LNCaP clone FGC (cell line): Measurements from ENCODE around the gene ARID3C.

Source experiments
- DNase-seq: peaks from one replicate; pipeline ENCODE4 v3.0.0-alpha.2; 2011; ENCODE audit warnings: low read depth
- H3K4me3 ChIP-seq: 2 replicates; pipeline ENCODE4 v1.5.1; 2011; ENCODE audit warnings: mild to moderate bottlenecking, low read depth, low read length, control low read depth
- TF ChIP-seq, protein P1 (sequence below): IDR thresholded peaks from 2 replicates; pipeline ENCODE4 v1.5.1; 2012; ENCODE audit warnings: mild to moderate bottlenecking; ENCODE audit not compliant: control insufficient read depth, insufficient read depth; ENCODE audit errors: extremely low read depth

The ARID3C gene

DNA sequence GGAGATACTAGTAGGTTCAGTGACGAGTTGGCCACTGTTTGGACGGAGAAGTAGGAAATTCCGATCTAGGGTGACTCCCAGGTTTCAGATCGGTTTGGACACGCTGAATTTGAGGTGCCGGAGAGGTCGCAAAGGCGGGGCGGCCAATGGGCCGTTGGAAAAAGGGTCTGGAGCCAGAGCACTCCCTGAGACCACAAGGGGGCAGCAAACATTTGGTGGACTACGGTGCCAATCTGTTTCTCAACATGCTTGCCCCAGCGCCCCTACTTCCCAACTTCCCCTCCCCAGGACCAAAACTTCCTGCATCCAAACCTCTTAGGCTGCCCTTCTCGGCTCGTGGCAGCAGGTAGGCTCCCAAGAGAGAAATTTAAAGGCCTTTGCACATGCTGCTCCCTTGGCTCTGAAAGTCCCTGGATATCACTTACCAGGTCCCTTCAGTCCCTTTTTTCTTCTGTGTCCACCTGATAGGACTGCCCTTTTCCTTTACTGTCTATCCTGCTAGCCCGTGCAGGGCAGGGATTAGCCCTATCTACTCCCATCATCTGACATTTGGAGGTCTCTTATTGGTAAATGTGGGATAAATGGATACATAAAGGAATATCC, 16.0 kb downstream of the ARID3C start:
- H3K4me3 ChIP-seq = peak overlapping the region; percentile 97
- DNase-seq = no peak
- TF ChIP-seq, protein P1, sequence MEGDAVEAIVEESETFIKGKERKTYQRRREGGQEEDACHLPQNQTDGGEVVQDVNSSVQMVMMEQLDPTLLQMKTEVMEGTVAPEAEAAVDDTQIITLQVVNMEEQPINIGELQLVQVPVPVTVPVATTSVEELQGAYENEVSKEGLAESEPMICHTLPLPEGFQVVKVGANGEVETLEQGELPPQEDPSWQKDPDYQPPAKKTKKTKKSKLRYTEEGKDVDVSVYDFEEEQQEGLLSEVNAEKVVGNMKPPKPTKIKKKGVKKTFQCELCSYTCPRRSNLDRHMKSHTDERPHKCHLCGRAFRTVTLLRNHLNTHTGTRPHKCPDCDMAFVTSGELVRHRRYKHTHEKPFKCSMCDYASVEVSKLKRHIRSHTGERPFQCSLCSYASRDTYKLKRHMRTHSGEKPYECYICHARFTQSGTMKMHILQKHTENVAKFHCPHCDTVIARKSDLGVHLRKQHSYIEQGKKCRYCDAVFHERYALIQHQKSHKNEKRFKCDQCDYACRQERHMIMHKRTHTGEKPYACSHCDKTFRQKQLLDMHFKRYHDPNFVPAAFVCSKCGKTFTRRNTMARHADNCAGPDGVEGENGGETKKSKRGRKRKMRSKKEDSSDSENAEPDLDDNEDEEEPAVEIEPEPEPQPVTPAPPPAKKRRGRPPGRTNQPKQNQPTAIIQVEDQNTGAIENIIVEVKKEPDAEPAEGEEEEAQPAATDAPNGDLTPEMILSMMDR = peak; percentile 83

DNA sequence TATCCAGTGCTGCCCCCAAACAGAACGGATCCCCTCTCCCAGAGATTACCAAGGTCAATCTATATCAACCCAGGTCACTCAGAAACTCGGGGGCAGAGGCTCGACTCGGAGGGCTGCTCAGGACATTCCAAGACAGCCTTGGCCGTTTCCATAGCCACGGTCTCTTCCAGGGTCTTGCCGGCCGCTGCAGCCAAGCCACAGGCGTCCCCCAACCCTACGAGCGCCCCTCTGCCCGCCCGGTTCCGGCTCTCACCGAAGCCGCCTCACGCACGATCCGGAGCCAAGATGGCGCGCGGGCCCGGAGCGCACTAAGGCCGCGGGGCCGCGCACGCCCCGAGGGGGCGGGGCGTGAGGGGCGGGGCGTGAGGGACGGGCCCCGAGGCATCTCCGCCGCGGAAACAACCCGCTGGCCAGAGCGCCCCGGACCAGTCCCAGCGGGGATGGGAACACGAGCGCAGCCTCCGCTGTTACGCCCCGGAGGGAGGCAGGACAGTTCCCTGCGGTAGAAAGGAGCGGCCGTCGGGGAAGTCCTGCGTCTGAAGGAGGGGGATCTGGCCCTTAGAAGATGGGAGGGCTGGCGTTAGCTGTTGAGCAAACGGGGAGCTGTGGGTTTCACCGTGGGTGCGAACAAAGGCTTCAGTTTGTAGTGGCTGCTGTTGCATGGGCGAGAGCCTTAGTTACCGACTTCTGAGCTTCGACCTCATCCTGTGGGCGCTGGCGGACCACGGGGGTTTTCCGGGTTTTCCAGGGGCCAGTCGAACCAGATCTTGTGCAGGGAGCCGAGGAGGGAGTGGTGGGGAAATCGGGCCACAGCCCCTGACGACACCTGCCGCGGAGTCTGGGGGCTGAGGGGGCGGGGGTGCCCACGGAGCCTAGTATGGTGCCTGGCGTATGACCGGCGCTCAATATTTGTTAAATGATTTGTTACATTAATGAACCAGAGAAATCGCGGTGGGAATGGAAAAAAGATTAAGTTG, 16.8 kb downstream of the ARID3C start, which contains the start of gene RPP25L:
Gene RPP25L, minus strand, starts transcription at position 287 of the 977 bp plus-strand sequence. CDS start 801 bp downstream, outside the sequence.
- peak; percentile 35 for DNase-seq
- TF ChIP-seq, protein P1 = no peak

DNA sequence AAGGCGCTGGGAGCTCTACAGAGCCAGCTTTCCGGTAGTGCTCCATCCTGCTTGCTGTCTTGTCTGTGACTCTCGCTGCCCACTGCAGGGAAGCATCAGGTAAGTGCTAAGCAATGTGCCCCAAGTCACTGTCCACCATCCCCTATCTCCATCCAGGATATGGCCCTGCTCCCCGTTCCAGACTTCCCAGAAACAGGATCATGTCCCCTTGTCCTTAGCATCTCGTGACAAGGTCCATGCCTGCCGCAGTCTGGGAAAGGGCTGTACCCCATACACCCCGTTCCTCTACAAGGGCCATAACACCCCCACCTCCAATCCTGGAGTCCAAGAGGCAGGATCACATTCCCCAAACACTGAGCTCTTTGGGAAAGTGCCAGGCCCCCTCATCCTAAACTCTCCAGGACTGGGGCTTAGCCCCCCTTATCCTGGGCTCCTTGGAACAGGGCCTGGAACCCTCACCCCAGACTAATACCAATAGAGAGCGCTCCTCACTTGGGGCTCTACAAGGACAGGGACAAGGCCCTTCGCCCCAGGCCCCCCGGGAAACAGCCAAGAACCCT, 17.5 kb downstream of the ARID3C start:
- peak overlapping the region; percentile 97 for H3K4me3 ChIP-seq
- TF ChIP-seq, protein P1 = 0 out of 2 replicates have a peak, but pooled peaks have one; percentile 8
- no peak for DNase-seq

More for the DNA sequence above, 16.8 kb downstream of the ARID3C start, which contains the start of gene RPP25L:
- H3K4me3 ChIP-seq = peak within 1 kb of the TSS; percentile 97

DNA sequence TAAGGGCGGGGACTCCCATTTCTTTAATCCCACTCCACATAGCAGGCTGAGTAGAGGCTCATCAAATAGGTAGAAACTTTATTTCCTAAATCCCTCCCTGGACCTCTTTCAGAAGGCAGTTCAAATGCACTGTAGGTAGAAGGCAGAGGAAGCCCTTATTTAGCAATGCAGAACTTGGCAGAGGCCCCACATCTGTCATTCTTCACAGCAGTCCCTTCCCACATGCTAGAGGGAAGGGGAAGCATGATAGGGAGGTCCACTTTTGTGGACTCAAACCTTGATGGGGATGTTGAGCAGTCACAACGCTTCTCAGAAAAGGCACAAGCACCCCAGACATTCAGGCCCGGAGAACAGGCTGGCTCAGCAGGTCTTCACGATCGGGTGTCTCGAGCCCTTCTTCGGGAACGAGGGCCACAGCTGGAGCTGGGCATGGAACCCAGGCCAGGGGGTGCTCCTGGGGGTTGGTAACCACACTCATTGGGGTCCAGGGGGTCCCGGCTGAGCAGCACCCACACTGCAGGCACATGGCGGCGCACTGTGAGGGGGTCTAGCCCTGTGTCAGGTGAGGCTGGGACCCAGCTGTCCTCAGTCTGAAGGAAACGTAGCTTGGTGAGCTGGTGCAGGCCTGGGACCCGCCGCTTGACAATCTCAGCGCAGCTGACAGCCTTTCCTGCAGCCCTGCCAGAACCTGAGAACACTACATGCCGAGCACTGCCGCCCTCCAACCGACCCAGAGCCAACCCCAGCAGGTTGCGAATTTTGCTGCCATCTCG, 18.2 kb downstream of the ARID3C start:
- DNase-seq = no peak
- TF ChIP-seq, protein P1 = no peak
- H3K4me3 ChIP-seq = peak overlapping the region; percentile 97

DNA sequence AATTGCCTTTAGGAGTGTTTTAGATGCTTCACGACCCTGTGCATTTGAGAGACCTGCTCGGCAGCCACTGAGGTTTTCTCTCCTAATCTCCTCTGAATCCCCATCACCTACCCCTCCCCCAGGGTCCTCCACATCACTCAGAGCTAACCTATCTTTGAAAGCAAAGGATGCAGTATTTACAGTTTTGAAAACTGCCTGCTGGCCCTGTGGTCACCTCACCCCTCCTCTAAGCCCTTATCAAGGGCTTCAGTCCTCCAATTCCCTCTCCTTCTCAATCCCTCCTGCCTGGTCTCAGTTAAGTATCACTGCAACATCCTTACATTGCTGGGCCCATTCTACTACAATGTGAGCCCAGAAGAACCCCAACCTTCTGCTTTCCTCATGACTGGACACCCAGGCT, 21.5 kb downstream of the ARID3C start:
- H3K4me3 ChIP-seq = no peak overlapping the region
- TF ChIP-seq, protein P1 = no peak
- DNase-seq = no peak

DNA sequence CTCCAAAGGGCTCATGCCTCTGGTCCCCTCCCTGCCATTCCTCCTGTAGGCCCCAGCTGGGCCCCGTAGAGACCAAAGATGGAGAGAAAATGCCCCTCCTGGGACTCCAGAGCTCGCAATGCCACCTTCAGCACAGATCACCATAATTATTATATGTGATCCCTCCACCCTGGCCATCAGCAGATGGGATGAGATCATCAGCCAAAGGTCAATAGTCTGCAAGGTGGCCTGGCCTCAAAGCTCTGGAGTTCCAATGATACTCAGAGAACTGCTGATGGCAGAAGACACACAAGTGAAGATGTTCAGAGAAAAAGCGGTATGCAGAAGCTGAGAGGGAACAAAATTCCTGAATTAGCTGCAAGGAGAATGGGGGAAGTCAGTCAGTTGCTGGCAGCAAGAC, 22.0 kb downstream of the ARID3C start:
- no peak for DNase-seq
- TF ChIP-seq, protein P1 = no peak
- no peak overlapping the region for H3K4me3 ChIP-seq
